H9 (cell line): ENCODE data around the gene CTNNBL1. TPM values are rescaled to one million over a fixed set of nuclear protein-coding genes. Genes with fewer than 3 reads are reported as not detected.

Source experiments
- DNase-seq: peaks from one replicate; pipeline ENCODE4 v3.0.0-alpha.2; 2017
- H2AFZ ChIP-seq: one replicate; pipeline ENCODE4 v1.6.1; 2013; ENCODE audit warnings: mild to moderate bottlenecking, low read length, control low read depth, moderate library complexity
- H2AK5ac ChIP-seq: 2 replicates; pipeline ENCODE4 v1.6.1; 2013; ENCODE audit warnings: low read length, control low read depth, mixed read lengths; ENCODE audit not compliant: insufficient read length
- H2BK120ac ChIP-seq: one replicate; pipeline ENCODE4 v1.6.1; 2013; ENCODE audit warnings: low read depth, mild to moderate bottlenecking, low read length, control low read depth, inconsistent platforms; ENCODE audit not compliant: poor library complexity, severe bottlenecking
- H2BK12ac ChIP-seq: 2 replicates; pipeline ENCODE4 v1.6.1; 2013; ENCODE audit warnings: low read length, control low read depth, mixed read lengths, low read depth; ENCODE audit not compliant: insufficient read length
- H2BK15ac ChIP-seq: 2 replicates; pipeline ENCODE4 v1.6.1; 2013; ENCODE audit warnings: low read depth, low read length, control low read depth
- H2BK20ac ChIP-seq: one replicate; pipeline ENCODE4 v1.6.1; 2013; ENCODE audit warnings: low read depth, mild to moderate bottlenecking, low read length, control low read depth, inconsistent platforms; ENCODE audit not compliant: poor library complexity, severe bottlenecking
- H2BK5ac ChIP-seq: 2 replicates; pipeline ENCODE4 v1.6.1; 2013; ENCODE audit warnings: low read length, control low read depth, mixed read lengths; ENCODE audit not compliant: insufficient read length
- H3K14ac ChIP-seq: 2 replicates; pipeline ENCODE4 v1.6.1; 2013; ENCODE audit warnings: low read length, control low read depth; ENCODE audit not compliant: insufficient read depth
- H3K18ac ChIP-seq: 2 replicates; pipeline ENCODE4 v1.6.1; 2013; ENCODE audit warnings: low read depth, mild to moderate bottlenecking, mixed read lengths, low read length, control low read depth; ENCODE audit not compliant: insufficient read length
- H3K23ac ChIP-seq: 2 replicates; pipeline ENCODE4 v1.6.1; 2013; ENCODE audit warnings: low read length, control low read depth, mixed read lengths, low read depth; ENCODE audit not compliant: insufficient read length
- H3K23me2 ChIP-seq: 2 replicates; pipeline ENCODE4 v1.6.1; 2013; ENCODE audit warnings: low read depth, mild to moderate bottlenecking, mixed read lengths, low read length, control low read depth; ENCODE audit not compliant: insufficient read length, poor library complexity, severe bottlenecking
- H3K27ac ChIP-seq: 2 replicates; pipeline ENCODE4 v1.5.1; 2013; ENCODE audit warnings: low read length, control low read depth, mixed read lengths, low read depth; ENCODE audit not compliant: insufficient read length
- H3K27me3 ChIP-seq: 2 replicates; pipeline ENCODE4 v1.6.1; 2013; ENCODE audit warnings: low read length, control low read depth, inconsistent platforms; ENCODE audit not compliant: insufficient read depth
- H3K4ac ChIP-seq: 2 replicates; pipeline ENCODE4 v1.6.1; 2013; ENCODE audit warnings: low read depth, mild to moderate bottlenecking, control low read depth, inconsistent platforms, low read length, moderate library complexity
- H3K4me1 ChIP-seq: 2 replicates; pipeline ENCODE4 v1.6.1; 2013; ENCODE audit warnings: low read length, control low read depth, inconsistent platforms; ENCODE audit not compliant: insufficient read depth
- H3K4me2 ChIP-seq: 2 replicates; pipeline ENCODE4 v1.6.1; 2013; ENCODE audit warnings: low read length, control low read depth, mixed read lengths; ENCODE audit not compliant: insufficient read length, insufficient read depth
- H3K56ac ChIP-seq: 2 replicates; pipeline ENCODE4 v1.6.1; 2013; ENCODE audit warnings: low read depth, mild to moderate bottlenecking, mixed read lengths, low read length, control low read depth; ENCODE audit not compliant: insufficient read length
- H3K79me1 ChIP-seq: 2 replicates; pipeline ENCODE4 v1.6.1; 2013; ENCODE audit warnings: low read depth, mild to moderate bottlenecking, moderate library complexity, low read length, control low read depth, inconsistent platforms; ENCODE audit not compliant: insufficient read depth, poor library complexity, severe bottlenecking
- H3K79me2 ChIP-seq: 2 replicates; pipeline ENCODE4 v1.6.1; 2013; ENCODE audit warnings: low read length, control low read depth, inconsistent platforms; ENCODE audit not compliant: insufficient read depth
- H3K9ac ChIP-seq: 2 replicates; pipeline ENCODE4 v1.6.1; 2013; ENCODE audit warnings: low read length, control low read depth, mixed read lengths; ENCODE audit not compliant: insufficient read length; ENCODE audit errors: extremely low read depth
- H3K9me3 ChIP-seq: one replicate; pipeline ENCODE4 v1.6.1; 2013; ENCODE audit warnings: low read depth, low read length, inconsistent platforms; ENCODE audit not compliant: control insufficient read depth
- H3T11ph ChIP-seq: one replicate; pipeline ENCODE4 v1.6.1; 2013; ENCODE audit warnings: mild to moderate bottlenecking, low read length, control low read depth, inconsistent platforms
- H4K20me1 ChIP-seq: one replicate; pipeline ENCODE4 v1.6.1; 2013; ENCODE audit not compliant: control insufficient read depth, insufficient read length, insufficient read depth
- H4K5ac ChIP-seq: 2 replicates; pipeline ENCODE4 v1.6.1; 2013; ENCODE audit warnings: low read depth, mild to moderate bottlenecking, mixed read lengths, low read length, control low read depth; ENCODE audit not compliant: insufficient read length
- H4K8ac ChIP-seq: replicated peaks from 2 replicates; pipeline ENCODE4 v1.6.1; 2013; ENCODE audit warnings: low read length, control low read depth, mixed read lengths, low read depth; ENCODE audit not compliant: insufficient read length
- H4K91ac ChIP-seq: 2 replicates; pipeline ENCODE4 v1.6.1; 2013; ENCODE audit warnings: low read depth, mild to moderate bottlenecking, moderate library complexity, mixed read lengths, low read length, control low read depth; ENCODE audit not compliant: insufficient read length
- H3K27ac Mint-ChIP-seq, 3 experiments: 2 replicates in 2 of 3; 3 replicates in 1 of 3; pipeline ENCODE4 v1.8.0; 2020 to 2021; ENCODE audit warnings: mixed read lengths in 3 of 3, mild to moderate bottlenecking in 1 of 3, moderate library complexity in 1 of 3
- H3K27me3 Mint-ChIP-seq: 2 replicates; pipeline ENCODE4 v1.8.0; 2021; ENCODE audit warnings: low read depth, mild to moderate bottlenecking, moderate library complexity, mixed read lengths
- H3K36me3 Mint-ChIP-seq, 3 experiments: 2 replicates in 2 of 3; 3 replicates in 1 of 3; pipeline ENCODE4 v1.8.0; 2020 to 2021; ENCODE audit warnings: low read depth in 3 of 3, mixed read lengths in 3 of 3; ENCODE audit not compliant: insufficient read depth in 1 of 3
- H3K4me1 Mint-ChIP-seq, 2 experiments: 2 replicates each; pipeline ENCODE4 v1.8.0; 2020; ENCODE audit warnings: mixed read lengths in 2 of 2
- H3K4me3 Mint-ChIP-seq, 2 experiments: 2 replicates in 1 of 2; 3 replicates in 1 of 2; pipeline ENCODE4 v1.8.0; 2020 to 2021; ENCODE audit warnings: mild to moderate bottlenecking in 2 of 2, mixed read lengths in 2 of 2, moderate library complexity in 1 of 2
- H3K9me3 Mint-ChIP-seq, 2 experiments: 2 replicates in 1 of 2; 3 replicates in 1 of 2; pipeline ENCODE4 v1.8.0; 2020; ENCODE audit warnings: mild to moderate bottlenecking in 2 of 2, mixed read lengths in 2 of 2, moderate library complexity in 1 of 2
- CTCF ChIP-seq: fragments of 200-600 bp; sonication (generic); conservative IDR thresholded peaks from 3 replicates; pipeline ENCODE4 v1.8.0; 2021; ENCODE audit warnings: antibody characterized with exemption, mild to moderate bottlenecking
- WGBS: extraction: QIAGEN DNeasy Blood & Tissue Kit; methylation state at CpG from one replicate; pipeline ENCODE4 v1.1.7; 2013; ENCODE audit warnings: missing lambda C conversion rate, low lambda C conversion rate, mixed read lengths; ENCODE audit not compliant: insufficient read length; ENCODE audit errors: extremely low coverage; 5-methylcytosine and 5-hydroxymethylcytosine counted together
- total RNA-seq: library from RNA; stranded (reverse); gene quantifications from 2 replicates; pipeline ENCODE4 v1.2.1, GENCODE V29; 2021

CTNNBL1 gene
- total RNA-seq, 1 experiment from 2014 or later = 67.2 TPM

GRCh38 chr20:37919389-37920040 is 225.7 kb downstream of the CTNNBL1 start:
- H3K79me2 ChIP-seq = no peaks in the 10 kb centered on the region
- H3K9me3 ChIP-seq = no peaks in the 10 kb centered on the region
- no peak overlapping the region for H2BK15ac ChIP-seq
- H3K27me3 ChIP-seq = no peaks in the 10 kb centered on the region
- no CpG with 5 or more reads among the region's 5 CpGs for WGBS
- no peak overlapping the region for H3K56ac ChIP-seq
- no peak overlapping the region for H3K9ac ChIP-seq
- no peak overlapping the region for H2AK5ac ChIP-seq
- H3K27ac Mint-ChIP-seq = peak overlapping the region in 1 of 3 experiments; percentile 83; a peak in 1 of 7 replicates
- peaks cover 34% of the 10 kb centered on the region for H3K27me3 Mint-ChIP-seq
- H3K4me1 Mint-ChIP-seq = peaks cover 33 to 45% of the 10 kb centered on the region in 2 experiments
- no peak overlapping the region for H2BK12ac ChIP-seq
- no peaks in the 10 kb centered on the region for H4K20me1 ChIP-seq
- no peak overlapping the region for H3K14ac ChIP-seq
- no peak for DNase-seq
- no peak overlapping the region for H4K5ac ChIP-seq
- H4K8ac ChIP-seq = no peak overlapping the region
- H2AFZ ChIP-seq = no peak overlapping the region
- H3K4ac ChIP-seq = no peak overlapping the region
- no peak overlapping the region for H3K18ac ChIP-seq
- H3K23ac ChIP-seq = no peak overlapping the region
- H3K4me1 ChIP-seq = no peaks in the 10 kb centered on the region; the same call in 1 of the 2 replicates
- no peak overlapping the region for H3T11ph ChIP-seq
- H2BK20ac ChIP-seq = no peak overlapping the region
- H3K4me3 Mint-ChIP-seq = no peak overlapping the region
- H3K79me1 ChIP-seq = no peaks in the 10 kb centered on the region
- no peaks in the 10 kb centered on the region for H3K36me3 Mint-ChIP-seq
- H4K91ac ChIP-seq = no peak overlapping the region
- no peak overlapping the region for H2BK5ac ChIP-seq
- no peaks in the 10 kb centered on the region for H3K9me3 Mint-ChIP-seq
- H2BK120ac ChIP-seq = no peak overlapping the region
- H3K27ac ChIP-seq = no peak overlapping the region
- no peak overlapping the region for H3K4me2 ChIP-seq
- H3K23me2 ChIP-seq = peaks cover 11% of the 10 kb centered on the region
- TF ChIP-seq CTCF = no peak
